ENCODE measurements around the gene CLSTN2. TPM values are rescaled to one million over a fixed set of nuclear protein-coding genes. Genes with fewer than 3 reads are reported as not detected.

The CLSTN2 gene
- total RNA-seq, 1 experiment from 2014 or later = 0.68 TPM

GRCh38 chr3:139985576-139985975 lies 50.6 kb downstream of the CLSTN2 start:
- TF ChIP-seq, protein P1, sequence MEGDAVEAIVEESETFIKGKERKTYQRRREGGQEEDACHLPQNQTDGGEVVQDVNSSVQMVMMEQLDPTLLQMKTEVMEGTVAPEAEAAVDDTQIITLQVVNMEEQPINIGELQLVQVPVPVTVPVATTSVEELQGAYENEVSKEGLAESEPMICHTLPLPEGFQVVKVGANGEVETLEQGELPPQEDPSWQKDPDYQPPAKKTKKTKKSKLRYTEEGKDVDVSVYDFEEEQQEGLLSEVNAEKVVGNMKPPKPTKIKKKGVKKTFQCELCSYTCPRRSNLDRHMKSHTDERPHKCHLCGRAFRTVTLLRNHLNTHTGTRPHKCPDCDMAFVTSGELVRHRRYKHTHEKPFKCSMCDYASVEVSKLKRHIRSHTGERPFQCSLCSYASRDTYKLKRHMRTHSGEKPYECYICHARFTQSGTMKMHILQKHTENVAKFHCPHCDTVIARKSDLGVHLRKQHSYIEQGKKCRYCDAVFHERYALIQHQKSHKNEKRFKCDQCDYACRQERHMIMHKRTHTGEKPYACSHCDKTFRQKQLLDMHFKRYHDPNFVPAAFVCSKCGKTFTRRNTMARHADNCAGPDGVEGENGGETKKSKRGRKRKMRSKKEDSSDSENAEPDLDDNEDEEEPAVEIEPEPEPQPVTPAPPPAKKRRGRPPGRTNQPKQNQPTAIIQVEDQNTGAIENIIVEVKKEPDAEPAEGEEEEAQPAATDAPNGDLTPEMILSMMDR (conservative IDR thresholded peaks at IDR 0.05) = no peak
- no CpG with 5 or more reads among the region's 3 CpGs for WGBS (ENCODE audit: extremely low coverage, insufficient read length, low lambda C conversion rate)

More at GRCh38 chr3:139985576-139985975, 50.6 kb downstream of the CLSTN2 start:
- Histone ChIP-seq H3K4me1 (ENCODE audit: insufficient read depth, low read length) (no peaks in the 10 kb centered on the region), H3K9ac (ENCODE audit: extremely low read depth, insufficient read length, low read length) (no peak overlapping the region), H2BK12ac (ENCODE audit: insufficient read length, low read depth, low read length) (no peak overlapping the region), H3K9me3 (ENCODE audit: control insufficient read depth, low read depth, low read length) (no peaks in the 10 kb centered on the region), H4K20me1 (ENCODE audit: control insufficient read depth, insufficient read depth, insufficient read length) (no peaks in the 10 kb centered on the region), H4K5ac (ENCODE audit: insufficient read length, low read depth, low read length) (no peak overlapping the region), H3K27me3 (ENCODE audit: insufficient read depth, low read length) (no peaks in the 10 kb centered on the region), H2BK15ac (ENCODE audit: low read depth, low read length) (no peak overlapping the region), H3K4ac (ENCODE audit: low read depth, low read length) (no peak overlapping the region), H3K14ac (ENCODE audit: insufficient read depth, low read length) (no peak overlapping the region), H2AK5ac (ENCODE audit: insufficient read length, low read length) (no peak overlapping the region), H4K91ac (ENCODE audit: insufficient read length, low read depth, low read length) (no peak overlapping the region), H3K79me2 (ENCODE audit: insufficient read depth, low read length) (no peaks in the 10 kb centered on the region), H2AFZ (ENCODE audit: low read length) (no peak overlapping the region), H3K56ac (ENCODE audit: insufficient read length, low read depth, low read length) (no peak overlapping the region), H2BK20ac (ENCODE audit: low read depth, low read length, poor library complexity, severe bottlenecking) (no peak overlapping the region), H3K79me1 (ENCODE audit: insufficient read depth, low read depth, low read length, poor library complexity, severe bottlenecking) (no peaks in the 10 kb centered on the region), H3K18ac (ENCODE audit: insufficient read length, low read depth, low read length) (no peak overlapping the region), H2BK120ac (ENCODE audit: low read depth, low read length, poor library complexity, severe bottlenecking) (no peak overlapping the region), H4K8ac (replicated peaks; ENCODE audit: insufficient read length, low read depth, low read length) (no peak overlapping the region), H2BK5ac (ENCODE audit: insufficient read length, low read length) (no peak overlapping the region), H3K4me2 (ENCODE audit: insufficient read depth, insufficient read length, low read length) (no peak overlapping the region), H3K27ac (ENCODE audit: insufficient read length, low read depth, low read length) (no peak overlapping the region), H3K23ac (ENCODE audit: insufficient read length, low read depth, low read length) (no peak overlapping the region), H3K23me2 (ENCODE audit: insufficient read length, low read depth, low read length, poor library complexity, severe bottlenecking) (no peaks in the 10 kb centered on the region), H3T11ph (ENCODE audit: low read length) (no peak overlapping the region)
- Mint-ChIP-seq H3K27ac (no peak overlapping the region), H3K4me3 (no peak overlapping the region), H3K9me3 (no peaks in the 10 kb centered on the region; a peak in 1 of 5 replicates), H3K27me3 (ENCODE audit: low read depth) (peaks cover 11% of the 10 kb centered on the region), H3K4me1 (no peaks in the 10 kb centered on the region), H3K36me3 (ENCODE audit: insufficient read depth in 1 of 3, low read depth in 3 of 3) (no peaks in the 10 kb centered on the region)
- DNase-seq = no peak

Data from H9 (cell line).